ENCODE data around the gene JMJD1C.
A peak's percentile ranks its signal among the peaks of the same experiment; 100 is the strongest.
"Not testable (repeated sequence)": the region's sequence is repeated elsewhere in the genome, so short reads cannot be mapped to it uniquely, and the experiment has no call there.

The JMJD1C gene

GRCh38 chr10:63161592-63161991 lies 304.2 kb downstream of the JMJD1C start:
- no peak for DNase-seq

- DNase-seq: peak; percentile 72
Observed at GRCh38 chr10:63157845-63158624, 307.7 kb downstream of the JMJD1C start.

DNA sequence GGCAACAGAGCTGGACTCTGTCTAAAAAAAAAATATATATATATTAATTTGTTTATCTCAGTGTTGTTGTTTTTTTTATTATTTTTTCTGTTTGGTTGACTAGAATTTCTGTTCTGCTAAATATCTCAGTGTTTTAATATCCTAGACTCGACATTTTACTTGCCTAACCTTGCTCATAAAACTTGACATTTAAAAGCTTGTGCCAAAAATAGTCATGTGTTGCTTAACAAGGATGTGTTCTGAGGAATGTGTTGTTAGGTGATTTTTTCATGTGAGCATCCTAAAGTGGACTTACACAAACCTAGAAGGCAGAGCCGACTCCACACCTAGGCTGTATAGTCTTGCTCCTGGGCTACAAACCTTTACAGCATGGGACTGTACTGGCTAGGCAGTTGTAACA lies 309.5 kb downstream of the JMJD1C start:
- no peak for DNase-seq

DNA sequence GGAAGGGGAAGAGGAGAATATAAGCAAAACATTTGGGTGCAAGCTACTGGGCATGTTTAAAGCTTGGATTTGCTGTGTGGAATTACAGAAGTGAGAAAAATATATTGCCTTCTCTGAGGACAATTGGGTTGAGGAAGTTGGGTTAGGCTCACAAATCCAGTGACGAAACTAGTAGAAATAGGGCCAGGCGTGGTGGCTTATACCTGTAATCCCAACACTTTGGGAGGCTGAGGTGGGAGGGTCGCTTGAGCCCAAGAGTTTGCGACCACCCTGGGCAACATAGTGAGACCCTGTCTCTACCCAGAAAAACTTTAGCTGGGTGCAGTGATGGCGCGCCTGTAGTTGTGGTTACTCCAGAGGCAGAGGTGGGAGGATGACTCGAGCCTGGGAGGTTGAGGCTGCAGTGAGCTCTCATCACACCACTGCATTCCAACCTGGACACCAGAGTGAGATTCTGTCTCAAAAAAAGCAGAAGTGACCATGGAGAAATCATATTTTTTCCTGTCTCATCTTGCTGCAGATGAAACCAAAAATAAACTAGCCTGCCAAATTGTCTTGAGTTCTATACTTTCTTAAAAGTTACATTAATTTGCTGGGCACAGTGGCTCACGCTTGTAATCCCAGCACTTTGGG lies 310.3 kb downstream of the JMJD1C start:
- DNase-seq: no peak

- DNase-seq: no peak
Observed at GRCh38 chr10:63154546-63155387, 311.0 kb downstream of the JMJD1C start.

- DNase-seq: not testable (repeated sequence)
Observed at GRCh38 chr10:63153868-63154545, 311.8 kb downstream of the JMJD1C start.

DNA sequence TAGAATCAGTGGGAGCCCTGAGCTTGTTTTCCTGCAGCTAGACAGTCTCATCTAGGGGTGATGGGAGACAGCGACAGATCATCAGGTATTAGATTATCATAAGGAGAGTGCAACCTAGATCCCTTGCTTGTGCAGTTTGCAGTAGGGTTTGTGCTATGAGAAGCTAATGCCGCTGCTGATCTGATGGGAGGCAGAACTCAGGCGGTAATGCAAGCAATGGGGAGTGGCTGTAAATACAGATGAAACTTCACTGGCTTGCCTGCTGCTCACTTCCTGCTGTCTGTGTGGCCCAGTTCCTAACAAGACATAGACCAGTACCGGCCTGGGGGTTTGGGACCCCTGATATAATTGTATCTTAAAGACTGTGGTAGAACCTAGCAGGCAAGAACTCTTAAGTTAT lies 315.0 kb downstream of the JMJD1C start:
- no peak for DNase-seq

DNA sequence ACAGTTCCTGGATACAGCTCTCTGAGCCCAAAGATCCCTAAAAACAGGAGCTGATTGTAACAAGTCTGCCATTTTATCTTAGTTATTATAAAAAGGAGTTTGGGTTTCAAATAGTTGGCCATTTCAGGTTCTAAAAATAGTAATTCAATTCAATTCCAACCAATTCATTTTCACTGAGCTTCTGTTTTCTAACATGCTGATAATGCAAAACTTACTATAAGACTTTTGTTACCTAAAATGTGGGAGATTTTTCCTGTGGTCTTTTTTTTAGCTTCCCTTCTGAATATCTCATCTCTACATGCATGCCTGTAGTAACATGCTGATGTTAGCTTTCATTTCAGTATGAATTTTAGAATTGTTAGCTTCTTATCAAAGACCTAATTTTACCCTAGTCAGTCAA lies 319.3 kb downstream of the JMJD1C start:
- DNase-seq: no peak

DNA sequence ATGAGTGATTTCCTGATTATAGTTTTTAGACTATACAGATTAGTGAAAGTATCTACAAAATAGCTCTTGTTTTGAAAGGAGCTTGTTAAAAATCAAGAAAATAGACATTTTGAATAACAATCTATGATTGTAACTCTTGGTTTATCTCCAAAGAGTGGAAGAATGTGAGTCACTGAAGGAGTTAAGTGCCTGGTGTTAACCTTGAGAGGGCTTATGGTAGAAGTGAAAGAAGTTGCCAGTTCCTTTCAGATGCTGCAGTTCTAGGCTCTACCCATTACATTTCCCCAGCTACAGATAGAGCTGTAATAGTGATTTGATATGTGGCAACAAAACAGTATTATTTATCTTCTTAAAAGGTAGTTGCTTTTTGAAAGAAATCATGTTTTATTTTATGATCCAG lies 320.0 kb downstream of the JMJD1C start:
- no peak for DNase-seq

DNA sequence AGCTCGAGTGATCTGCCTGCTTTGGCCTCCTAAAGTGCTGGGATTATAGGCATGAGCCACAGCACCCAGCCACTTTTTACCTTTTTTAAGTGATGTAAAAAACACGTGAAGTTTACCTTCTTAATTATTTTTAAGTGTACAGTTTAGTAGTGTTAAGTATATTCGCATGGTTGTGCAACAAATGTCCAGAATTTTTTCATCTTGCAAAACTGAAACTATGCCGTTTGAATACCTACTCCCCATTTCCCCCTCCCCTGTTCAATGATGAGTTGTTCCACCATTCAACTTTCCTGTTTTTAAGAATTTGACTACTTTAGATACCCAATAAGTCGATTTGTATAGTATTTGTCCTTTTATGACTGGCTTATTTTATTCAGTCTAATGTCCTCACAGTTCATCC lies 321.8 kb downstream of the JMJD1C start:
- no peak for DNase-seq

GRCh38 chr10:63142136-63142535 lies 323.6 kb downstream of the JMJD1C start:
- DNase-seq: no peak

GRCh38 chr10:63140077-63140476 lies 325.7 kb downstream of the JMJD1C start:
- no peak for DNase-seq

GRCh38 chr10:63137306-63137705 lies 328.5 kb downstream of the JMJD1C start:
- no peak for DNase-seq

DNA sequence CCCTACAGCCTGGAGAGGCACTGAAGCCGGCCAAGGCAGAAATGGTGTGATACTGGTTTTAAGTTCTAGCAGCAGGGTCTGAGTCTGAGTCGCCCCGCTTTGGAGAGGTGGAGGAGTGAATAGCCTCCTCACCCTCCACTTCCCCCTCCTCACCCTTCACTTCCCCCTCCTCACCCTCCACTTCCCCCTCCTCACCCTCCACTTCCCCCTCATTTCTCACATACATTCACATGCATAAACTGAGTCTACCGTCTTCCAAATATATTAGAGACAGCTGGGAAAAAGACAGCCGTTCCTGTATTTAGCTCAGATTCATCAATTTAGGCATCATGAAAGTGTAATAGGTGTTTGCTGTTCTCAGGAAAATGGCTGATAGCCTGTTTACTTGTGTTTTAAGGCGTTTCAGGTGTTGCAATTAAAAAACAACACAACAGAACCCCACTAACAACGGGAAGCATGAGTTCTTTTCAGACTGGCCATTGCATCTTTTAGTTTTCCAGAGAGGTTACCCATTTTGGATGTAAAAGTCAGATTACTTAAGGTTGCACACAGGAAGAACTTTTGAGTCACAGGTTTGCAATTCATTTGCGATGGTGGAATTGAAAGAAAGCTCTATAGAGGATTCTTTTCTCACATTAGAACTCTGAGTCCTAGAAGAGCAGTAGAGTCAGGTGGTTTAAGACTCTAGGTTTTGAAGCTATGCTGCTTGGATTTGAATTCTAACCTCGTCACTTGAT lies 331.8 kb downstream of the JMJD1C start:
- no peak for DNase-seq

DNA sequence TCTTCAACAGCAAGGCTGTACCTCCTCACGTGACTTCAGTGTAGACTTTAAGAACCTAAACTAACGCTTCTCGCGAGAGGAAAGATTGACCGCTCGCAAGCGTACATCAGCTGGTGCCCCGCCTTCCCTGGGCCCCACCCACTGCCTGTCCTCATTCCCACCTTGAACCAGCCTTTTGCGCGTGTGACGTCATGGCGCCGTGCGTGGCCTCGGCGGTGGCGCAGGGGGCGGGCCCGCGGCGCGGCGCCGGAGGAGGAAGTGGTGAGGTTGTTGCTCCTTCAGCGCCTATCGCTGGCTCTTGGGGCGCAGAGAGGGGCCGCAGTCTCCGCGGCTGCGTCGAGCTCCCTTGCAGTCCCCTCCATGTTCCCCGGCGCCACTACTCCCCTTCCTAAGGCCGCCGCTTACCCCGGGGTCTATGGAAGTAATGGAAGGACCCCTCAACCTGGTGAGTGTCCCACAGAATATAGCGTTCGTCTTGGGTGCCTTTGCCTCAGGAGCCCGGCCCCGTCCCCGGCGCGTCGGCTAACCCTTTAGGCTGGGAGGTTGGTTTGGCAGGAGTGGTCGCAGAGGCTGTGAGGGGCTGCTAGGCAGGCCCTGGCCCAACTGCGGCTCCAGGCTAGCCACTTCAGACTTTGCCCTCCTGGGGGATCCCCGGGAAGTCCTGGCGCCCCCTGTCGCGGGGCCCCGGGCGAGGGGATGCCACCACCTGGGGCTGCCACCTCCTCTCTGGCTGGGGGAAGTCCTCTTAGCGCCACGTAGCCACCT lies 332.5 kb downstream of the JMJD1C start, which contains the start of gene NRBF2:
Gene NRBF2, plus strand, starts transcription at position 273 of the 765 bp plus-strand sequence. Its CDS starts 143 bp downstream, at position 416.
- peak; percentile 97 for DNase-seq

DNA sequence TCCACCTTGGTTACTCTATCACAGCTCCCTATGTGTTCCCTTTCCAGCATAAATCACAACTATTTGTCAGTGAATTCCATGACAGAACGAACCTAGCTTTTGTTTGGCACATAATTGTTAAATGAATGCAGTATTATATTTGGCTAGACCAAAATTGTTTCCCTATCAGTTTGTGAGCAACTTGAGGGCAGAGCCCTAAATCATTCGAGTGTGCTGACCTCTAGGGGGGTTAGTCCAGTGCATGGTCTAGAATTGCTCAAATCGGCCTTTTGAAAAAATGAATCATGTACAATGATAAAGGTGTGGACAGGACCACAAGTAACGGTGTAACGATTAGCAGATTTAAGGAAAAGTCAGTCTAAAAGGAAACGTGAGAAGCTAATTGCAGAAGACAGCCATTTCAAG lies 333.1 kb downstream of the JMJD1C start:
- no peak for DNase-seq

DNA sequence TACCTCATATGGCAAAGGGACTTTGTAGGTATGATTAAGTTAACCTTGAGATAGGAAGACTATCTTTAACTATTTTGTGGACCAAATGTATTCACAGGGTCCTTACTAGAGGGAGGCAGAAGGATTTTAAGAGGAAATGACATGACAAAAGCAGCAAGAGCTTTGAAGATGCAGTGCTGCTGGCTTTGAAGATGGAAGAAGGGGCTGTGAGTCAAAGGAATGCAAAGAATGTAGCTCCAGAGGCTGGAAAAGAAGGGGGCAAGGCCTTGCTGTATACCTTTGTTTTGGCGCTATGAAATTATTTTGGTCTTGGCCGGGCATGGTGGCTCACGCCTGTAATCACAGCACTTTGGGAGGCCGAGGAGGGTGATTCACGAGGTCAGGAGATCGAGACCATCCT lies 335.9 kb downstream of the JMJD1C start:
- DNase-seq: no peak

DNA sequence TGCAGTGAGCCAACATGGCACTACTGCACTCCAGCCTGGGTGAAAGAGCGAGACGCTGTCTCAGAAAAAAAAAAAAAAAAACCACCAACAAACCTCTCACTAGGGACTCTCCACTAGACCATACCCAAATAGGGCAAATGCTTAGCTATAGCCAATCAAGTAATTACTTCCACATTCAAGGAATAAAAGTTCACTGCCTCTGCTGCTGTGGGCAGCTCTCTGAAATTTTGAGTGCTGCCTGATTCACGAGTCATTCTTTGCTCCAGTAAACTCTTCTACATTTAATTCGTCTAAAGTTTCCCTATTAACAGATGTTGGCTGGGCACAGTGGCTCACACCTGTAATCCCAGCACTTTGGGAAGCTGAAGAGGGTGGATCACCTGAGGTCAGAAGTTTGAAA lies 337.3 kb downstream of the JMJD1C start:
- DNase-seq: no peak

DNA sequence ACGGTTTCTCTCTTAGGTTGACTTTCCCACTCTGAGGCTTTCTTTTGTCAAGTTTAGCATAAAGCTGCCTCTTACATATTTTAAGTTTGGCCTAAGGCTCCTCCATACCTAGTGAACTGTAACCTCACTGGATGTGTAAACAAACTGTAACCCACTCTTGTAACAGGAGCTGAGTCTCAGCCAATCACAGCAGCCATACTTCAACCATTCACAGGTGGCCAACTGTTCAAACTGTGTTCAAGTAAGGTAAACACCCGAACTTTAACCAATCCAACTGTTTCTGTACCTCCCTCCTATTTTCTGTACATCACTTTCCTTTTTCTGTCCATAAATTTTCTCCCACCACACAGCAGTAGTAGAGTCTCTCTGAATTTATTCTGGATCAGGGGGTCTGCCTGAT lies 340.3 kb downstream of the JMJD1C start:
- DNase-seq: no peak

- no peak for DNase-seq
Observed at GRCh38 chr10:63123727-63124362, 341.9 kb downstream of the JMJD1C start.

DNA sequence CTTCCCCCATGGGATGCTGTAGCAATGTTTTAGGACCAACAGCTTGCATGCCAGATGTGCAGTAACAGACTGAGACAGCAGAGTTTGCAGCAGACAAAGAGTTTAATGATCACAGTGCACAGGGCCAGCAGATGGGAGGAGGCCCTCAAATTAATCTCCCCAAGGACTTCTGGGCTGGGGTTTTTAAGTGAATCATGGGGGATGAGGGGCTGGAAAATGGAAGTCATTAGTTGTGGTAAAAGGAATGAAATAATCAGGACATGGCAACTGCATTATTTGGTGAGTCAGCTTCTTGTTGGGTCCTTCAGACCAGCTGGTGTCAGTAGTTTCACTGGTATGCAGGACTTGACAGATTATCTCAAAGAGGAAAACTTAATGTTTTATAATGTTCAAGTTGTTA lies 345.2 kb downstream of the JMJD1C start:
- DNase-seq: no peak

All from CD4-positive, alpha-beta T cell treated with Interleukin-4 for 4 hours (primary cell).